HG03432 (cell line): ENCODE data around the gene COQ10B.
"Not testable (repeated sequence)": the region's sequence is repeated elsewhere in the genome, so short reads cannot be mapped to it uniquely, and the experiment has no call there.

Source experiments
- ATAC-seq: cut with Tn5 transposase; IDR thresholded peaks from one replicate; pipeline ENCODE4 v1.9.1; 2021; ENCODE audit warnings: mild to moderate bottlenecking, moderate library complexity; ENCODE audit not compliant: unreplicated experiment

COQ10B gene

GRCh38 chr2:197453123-197453913 lies at the start of gene COQ10B:
COQ10B (plus strand) TSS chr2:197453552; CDS start chr2:197453561, 9 bp downstream.
- ATAC-seq = peak; percentile 95

GRCh38 chr2:197405582-197405981 lies 47.8 kb upstream of the COQ10B start:
- ATAC-seq = no peak

GRCh38 chr2:197414039-197414438 lies 39.3 kb upstream of the COQ10B start:
- ATAC-seq = no peak

- ATAC-seq = no peak
Measured at GRCh38 chr2:197414515-197414914, 38.8 kb upstream of the COQ10B start.

GRCh38 chr2:197416268-197416667 lies 37.1 kb upstream of the COQ10B start:
- no peak for ATAC-seq

GRCh38 chr2:197419438-197419837 lies 33.9 kb upstream of the COQ10B start:
- no peak for ATAC-seq

GRCh38 chr2:197423307-197423706 lies 30.0 kb upstream of the COQ10B start:
- ATAC-seq = no peak

GRCh38 chr2:197425550-197425949 lies 27.8 kb upstream of the COQ10B start:
- ATAC-seq = no peak

- no peak for ATAC-seq
Measured at GRCh38 chr2:197426723-197427603, 26.4 kb upstream of the COQ10B start.

GRCh38 chr2:197427986-197428385 lies 25.4 kb upstream of the COQ10B start:
- ATAC-seq = no peak

- no peak for ATAC-seq
Measured at GRCh38 chr2:197431858-197432257, 21.5 kb upstream of the COQ10B start.

- not testable (repeated sequence) for ATAC-seq
Measured at GRCh38 chr2:197432527-197432926, 20.8 kb upstream of the COQ10B start.

- no peak for ATAC-seq
Measured at GRCh38 chr2:197433780-197434438, 19.4 kb upstream of the COQ10B start.

- ATAC-seq = peak; percentile 97
Measured at GRCh38 chr2:197434541-197435513, 18.5 kb upstream of the COQ10B start, which contains the start of gene SF3B1. SF3B1 (minus strand) TSS chr2:197435028; CDS start chr2:197434999, 29 bp downstream.

GRCh38 chr2:197435598-197436420 lies 17.5 kb upstream of the COQ10B start:
- ATAC-seq = peak; percentile 1

GRCh38 chr2:197437380-197437779 lies 16.0 kb upstream of the COQ10B start:
- ATAC-seq = no peak

- no peak for ATAC-seq
Measured at GRCh38 chr2:197442857-197443256, 10.5 kb upstream of the COQ10B start.

GRCh38 chr2:197445746-197446145 lies 7.6 kb upstream of the COQ10B start:
- no peak for ATAC-seq

- no peak for ATAC-seq
Measured at GRCh38 chr2:197446844-197447243, 6.5 kb upstream of the COQ10B start.
